ENCODE data around the gene CHRM5.
A peak's percentile ranks its signal among the peaks of the same experiment; 100 is the strongest.

Gene CHRM5

DNA sequence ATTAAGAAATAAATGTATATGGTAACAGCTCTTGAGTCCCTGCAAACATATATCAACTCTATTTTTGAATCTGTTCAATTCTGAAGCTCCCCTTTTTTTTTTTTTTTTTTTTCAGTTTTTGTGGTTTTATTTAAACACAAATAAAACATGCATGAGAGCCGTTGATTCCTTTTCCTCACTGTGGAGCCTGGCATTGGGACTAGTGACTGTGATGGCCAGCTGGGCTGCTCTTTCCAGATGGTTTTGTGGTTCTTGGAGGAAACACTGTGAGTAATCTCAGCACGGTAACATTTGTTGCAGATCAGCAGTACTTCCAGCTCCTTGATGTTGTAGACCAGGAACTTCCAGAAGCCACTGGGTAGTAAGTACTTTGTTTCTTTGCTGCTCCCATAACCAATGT, 117.4 kb downstream of the CHRM5 start:
- DNase-seq (ENCODE audit: low read depth in 2 of 2) = no peak

DNA sequence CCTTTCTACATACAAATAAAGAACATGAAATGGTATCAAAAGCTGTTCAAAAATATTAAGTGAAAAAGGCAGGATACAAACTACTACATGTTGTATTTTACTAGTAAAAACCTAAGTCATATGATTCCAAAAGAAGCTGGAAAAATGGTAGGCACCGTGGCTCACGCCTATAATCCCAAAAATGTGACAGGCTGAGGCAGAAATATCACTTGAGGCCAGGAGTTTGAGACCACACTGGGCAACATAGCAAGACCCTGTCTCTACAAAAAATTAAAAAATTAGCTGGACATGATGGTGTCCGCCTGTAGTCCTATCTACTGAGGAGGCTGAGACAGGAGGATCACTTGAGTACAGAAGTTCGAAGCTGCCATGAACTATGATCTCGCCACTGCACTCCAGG, 131.6 kb downstream of the CHRM5 start:
- DNase-seq (ENCODE audit: low read depth in 2 of 2) = no peak

DNA sequence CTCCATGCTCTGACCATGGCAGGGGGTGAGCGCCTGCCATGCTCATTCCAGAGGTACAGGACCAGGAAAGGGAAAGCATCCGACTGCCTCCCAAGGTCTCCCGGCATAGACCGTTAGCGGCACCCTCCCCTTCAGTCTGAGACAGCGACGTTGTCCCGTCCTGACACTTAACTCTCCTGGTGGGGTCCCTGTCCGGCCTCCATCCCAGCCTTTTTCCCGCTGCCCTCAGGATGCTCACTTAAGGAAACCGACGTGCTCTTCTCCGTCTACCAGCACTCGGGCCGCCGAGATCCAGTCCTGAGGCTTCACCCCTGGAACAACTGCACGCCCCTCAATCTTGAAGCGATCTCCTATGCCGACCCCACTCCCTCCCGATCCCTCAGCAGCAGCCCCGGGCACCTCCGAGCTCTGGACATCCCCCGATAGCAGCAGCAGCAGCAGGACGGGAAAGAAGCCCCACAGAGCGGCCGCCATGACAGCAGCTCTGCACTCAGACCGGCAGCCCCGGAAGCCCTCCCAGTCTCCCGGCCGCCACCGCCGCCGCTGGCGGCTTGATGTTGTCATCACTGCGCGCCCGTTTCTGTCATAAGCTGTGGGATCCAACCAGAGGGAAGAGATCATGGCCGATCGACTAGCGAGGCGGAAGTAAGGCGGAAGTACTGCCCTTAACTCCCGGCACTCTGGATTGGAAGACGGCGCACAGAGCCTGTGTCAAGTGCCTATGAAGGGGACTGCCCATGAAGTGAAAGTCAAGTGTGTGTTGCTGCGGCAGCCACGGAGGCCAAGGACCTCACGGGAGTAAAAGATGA, 133.3 kb downstream of the CHRM5 start, which contains the start of the genes EMC7 and PGBD4:
EMC7 (minus strand) TSS at position 497 of the 809 bp plus-strand sequence; CDS start at position 474, 23 bp downstream.
PGBD4 (plus strand) TSS at position 718 of the 809 bp plus-strand sequence. CDS start 449 bp downstream, outside the sequence.
- DNase-seq (ENCODE audit: low read depth in 2 of 2) = peak; percentile 99

DNA sequence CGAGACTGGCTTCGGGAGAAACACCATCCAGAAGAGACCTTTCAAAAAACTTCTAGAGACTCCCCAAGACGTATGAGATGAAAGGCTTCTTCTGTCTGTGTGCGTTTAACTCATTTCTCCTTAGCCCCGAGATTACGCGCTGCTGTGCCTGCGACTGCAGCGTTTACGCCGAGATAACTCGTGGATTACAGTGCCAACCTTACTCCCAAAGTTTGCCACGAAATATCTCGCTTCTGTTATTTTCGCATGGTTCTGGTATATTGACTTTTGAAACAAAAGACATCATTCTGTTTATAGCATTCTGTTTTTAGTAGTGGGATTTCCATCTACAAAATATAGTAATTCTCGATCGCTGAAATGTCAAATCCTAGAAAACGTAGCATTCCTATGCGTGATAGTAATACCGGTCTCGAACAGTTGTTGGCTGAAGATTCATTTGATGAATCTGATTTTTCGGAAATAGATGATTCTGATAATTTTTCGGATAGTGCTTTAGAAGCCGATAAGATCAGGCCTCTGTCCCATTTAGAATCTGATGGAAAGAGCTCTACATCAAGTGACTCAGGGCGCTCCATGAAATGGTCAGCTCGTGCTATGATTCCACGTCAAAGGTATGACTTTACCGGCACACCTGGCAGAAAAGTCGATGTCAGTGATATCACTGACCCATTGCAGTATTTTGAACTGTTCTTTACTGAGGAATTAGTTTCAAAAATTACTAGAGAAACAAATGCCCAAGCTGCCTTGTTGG, 134.1 kb downstream of the CHRM5 start:
- DNase-seq (ENCODE audit: low read depth in 2 of 2) = no peak

DNA sequence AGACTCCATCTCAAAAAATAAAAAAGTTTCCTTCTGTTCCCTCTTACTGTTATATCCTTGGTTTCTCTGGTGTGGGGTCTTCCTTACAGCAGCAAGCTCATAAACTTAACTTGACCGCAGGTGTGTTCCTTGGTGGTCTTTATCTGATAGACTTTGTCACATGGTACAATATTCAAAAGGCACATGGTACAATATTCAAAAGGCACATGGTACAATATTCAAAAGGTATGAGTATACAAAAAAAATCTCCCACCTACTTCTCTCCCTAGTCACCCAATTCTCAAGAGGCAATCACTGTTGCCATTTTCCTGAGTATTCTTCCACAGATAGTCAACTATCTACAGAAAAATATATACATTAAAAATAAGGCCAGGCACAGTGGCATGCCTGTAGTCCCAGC, 138.1 kb downstream of the CHRM5 start:
- no peak for DNase-seq (ENCODE audit: low read depth in 2 of 2)

DNA sequence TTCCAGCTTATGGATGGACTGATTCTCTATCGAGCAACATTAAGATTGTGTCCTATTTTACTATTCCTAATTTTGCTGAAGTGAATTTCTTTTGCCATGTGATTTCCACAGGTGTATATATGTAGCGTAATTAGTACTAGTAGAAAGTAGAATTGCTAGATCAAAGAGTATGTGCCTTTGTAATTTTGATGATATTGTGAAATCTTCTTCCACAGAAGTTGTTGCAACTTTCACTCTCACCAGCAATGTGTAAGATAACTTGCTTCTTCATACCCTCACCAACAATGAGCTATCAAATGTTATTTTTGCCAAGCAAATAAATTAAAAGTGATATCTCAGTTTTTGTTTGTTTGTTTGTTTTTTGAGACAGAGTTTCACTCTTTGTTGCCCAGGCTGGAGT, 139.0 kb downstream of the CHRM5 start:
- DNase-seq (ENCODE audit: low read depth in 2 of 2) = no peak

DNA sequence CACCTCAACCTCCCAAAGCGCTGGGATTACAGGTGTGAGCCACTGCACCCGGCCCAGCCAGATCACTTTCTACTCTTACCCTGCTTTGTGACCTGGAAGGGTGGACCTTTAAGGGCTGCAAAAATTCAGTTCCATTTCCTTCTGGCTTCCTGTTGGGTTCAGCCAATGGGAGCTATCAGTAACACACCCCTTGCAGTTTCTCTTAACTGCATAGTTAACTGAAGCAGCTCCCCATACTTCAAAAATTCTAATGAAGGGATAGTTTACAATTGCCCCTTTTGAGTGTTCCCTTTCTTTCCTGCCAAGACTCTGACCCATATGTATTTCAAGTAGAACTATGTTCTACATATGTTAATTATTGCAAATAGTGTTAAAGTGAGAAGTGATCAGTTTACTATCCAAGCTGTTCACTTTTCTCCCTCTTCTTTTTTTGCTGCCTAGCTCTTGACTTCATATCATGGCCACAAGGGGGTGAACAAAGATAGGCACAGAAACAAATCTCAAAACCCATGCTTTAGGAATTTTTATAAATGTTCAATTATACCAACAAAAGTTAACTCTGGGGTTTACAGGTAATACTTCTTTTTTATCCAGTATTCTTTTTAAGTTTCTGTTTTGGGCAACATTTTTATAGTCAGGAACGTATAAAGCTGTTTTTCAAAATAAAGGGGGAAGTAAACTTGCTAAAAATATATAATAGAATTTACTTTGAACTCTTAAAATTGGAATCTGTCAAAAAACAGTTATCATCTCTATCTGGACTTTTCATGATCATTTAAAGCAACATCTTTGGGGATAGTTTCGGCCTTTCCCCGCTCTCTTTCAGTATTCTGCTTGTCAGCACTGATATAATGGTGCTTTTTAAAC, 141.7 kb downstream of the CHRM5 start:
- no peak for DNase-seq (ENCODE audit: low read depth in 2 of 2)

DNA sequence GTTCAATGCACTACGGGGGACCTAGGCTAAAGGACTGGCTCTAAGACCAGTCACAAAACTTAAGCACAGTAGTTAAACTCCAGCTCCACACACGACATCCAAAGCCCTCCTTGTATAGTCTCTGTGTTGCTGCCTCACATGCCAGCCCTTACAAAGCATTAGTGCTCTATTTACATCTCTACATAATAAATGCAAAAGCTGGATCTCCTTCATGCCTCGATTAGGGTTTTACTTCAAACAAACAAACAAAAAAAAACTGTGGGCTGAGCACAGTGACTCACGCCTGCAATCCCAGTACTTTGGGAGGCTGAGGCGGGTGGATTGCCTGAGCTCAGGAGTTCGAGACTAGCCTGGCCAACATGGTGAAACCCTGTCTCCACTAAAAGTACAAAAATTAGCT, 143.2 kb downstream of the CHRM5 start:
- DNase-seq (ENCODE audit: low read depth in 2 of 2) = no peak

DNA sequence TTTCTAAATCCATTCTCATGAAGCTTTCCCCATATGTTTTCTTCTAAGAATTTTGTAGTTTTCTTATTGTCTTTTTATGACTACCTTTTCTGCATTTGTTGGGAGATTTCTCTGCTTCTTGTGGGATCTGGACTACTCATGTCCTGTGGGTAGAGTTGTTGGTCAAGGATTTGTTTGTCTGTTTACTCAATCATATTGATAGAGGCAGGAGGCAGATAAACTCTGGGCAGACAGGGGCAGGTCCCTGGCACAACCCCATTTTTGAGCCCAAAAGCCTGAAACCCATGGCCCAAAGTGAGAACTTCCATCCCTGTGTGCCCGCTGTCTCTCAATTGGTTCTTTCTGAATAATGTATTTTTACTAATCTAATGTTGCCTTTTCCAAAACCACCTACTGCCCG, 145.9 kb downstream of the CHRM5 start:
- DNase-seq (ENCODE audit: low read depth in 2 of 2) = no peak

DNA sequence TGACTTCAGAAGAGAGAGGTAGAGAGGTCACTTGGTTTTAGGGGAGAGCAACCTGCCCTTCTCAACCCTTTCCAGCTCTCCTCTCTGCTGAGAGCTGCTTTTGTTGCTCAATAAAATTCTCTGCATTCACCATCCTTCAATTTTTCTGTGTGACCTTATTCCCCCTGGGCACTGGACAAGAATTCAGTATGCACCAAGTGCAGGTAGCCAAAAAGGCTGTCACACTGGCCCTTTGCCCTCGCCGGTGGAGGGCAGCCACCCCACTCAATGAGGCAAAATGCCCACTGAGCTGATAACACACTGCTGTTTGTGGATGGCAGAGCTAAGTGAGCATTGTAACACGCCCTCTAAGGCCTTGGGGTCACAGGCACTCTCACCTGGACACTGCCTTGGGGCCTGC, 146.4 kb downstream of the CHRM5 start:
- no peak for DNase-seq (ENCODE audit: low read depth in 2 of 2)

DNA sequence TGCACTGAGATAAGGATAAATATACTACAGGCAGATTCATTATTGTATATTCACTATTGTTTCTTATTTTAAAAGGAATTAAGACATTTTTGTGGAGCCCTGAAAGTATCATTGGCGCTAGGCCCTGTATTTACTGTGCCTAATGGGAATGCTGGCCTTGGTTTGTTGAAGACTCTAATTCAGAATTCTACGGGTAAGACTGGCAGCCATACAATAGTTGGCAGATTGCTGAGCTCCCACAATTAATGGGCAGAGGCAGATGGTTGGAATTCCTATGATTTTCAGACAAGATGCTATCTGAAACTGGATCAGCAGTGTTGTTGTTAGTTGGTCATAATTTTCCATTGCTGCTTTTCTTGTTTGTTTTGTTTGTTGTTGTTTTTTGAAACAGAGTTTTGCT, 148.3 kb downstream of the CHRM5 start:
- DNase-seq (ENCODE audit: low read depth in 2 of 2) = no peak
